ENCODE measurements around the gene KCNMB3.

KCNMB3 gene

GRCh38 chr3:179250803-179251476 lies at the start of gene KCNMB3:
TSS of gene KCNMB3 (minus strand) at chr3:179251114. CDS start at chr3:179250990, 124 bp downstream.
- Histone ChIP-seq H3K27me3 (ENCODE audit: control insufficient read depth, insufficient read depth, low read length) (no peaks in the 10 kb centered on the region), H3K4me3 (ENCODE audit: low read length) (no peak within 1 kb of the TSS), H3K9me3 (ENCODE audit: control insufficient read depth, insufficient read depth, low read length) (no peaks in the 10 kb centered on the region), H3K4me1 (ENCODE audit: control insufficient read depth, insufficient read depth, low read length) (no peaks in the 10 kb centered on the region), H3K27ac (ENCODE audit: low read length) (no peak within 1 kb of the TSS), H3K36me3 (ENCODE audit: control insufficient read depth, insufficient read depth, low read length) (no peaks in the 10 kb centered on the region)
- DNase-seq (ENCODE audit: low read depth, low spot score), result no peak
- WGBS (ENCODE audit: insufficient coverage, insufficient read length), result no CpG with 5 or more reads among the region's 6 CpGs

GRCh38 chr3:179299999-179300613 lies 49.2 kb upstream of the KCNMB3 start:
- no peak overlapping the region for H3K4me3 ChIP-seq (ENCODE audit: low read length)
- DNase-seq (ENCODE audit: low read depth, low spot score), result no peak
- no CpG with 5 or more reads among the region's 5 CpGs for WGBS (ENCODE audit: insufficient coverage, insufficient read length)
- H3K4me1 ChIP-seq (ENCODE audit: control insufficient read depth, insufficient read depth, low read length), result no peaks in the 10 kb centered on the region
- no peak overlapping the region for H3K27ac ChIP-seq (ENCODE audit: low read length)
- H3K9me3 ChIP-seq (ENCODE audit: control insufficient read depth, insufficient read depth, low read length), result no peaks in the 10 kb centered on the region
- no peaks in the 10 kb centered on the region for H3K27me3 ChIP-seq (ENCODE audit: control insufficient read depth, insufficient read depth, low read length)
- H3K36me3 ChIP-seq (ENCODE audit: control insufficient read depth, insufficient read depth, low read length), result no peaks in the 10 kb centered on the region

- H3K27me3 ChIP-seq (ENCODE audit: control insufficient read depth, insufficient read depth, low read length), result no peaks in the 10 kb centered on the region
- no peak overlapping the region for H3K27ac ChIP-seq (ENCODE audit: low read length)
- DNase-seq (ENCODE audit: low read depth, low spot score), result no peak
- no peaks in the 10 kb centered on the region for H3K4me1 ChIP-seq (ENCODE audit: control insufficient read depth, insufficient read depth, low read length)
- H3K4me3 ChIP-seq (ENCODE audit: low read length), result no peak overlapping the region
- no peaks in the 10 kb centered on the region for H3K9me3 ChIP-seq (ENCODE audit: control insufficient read depth, insufficient read depth, low read length)
- no peaks in the 10 kb centered on the region for H3K36me3 ChIP-seq (ENCODE audit: control insufficient read depth, insufficient read depth, low read length)
- no CpG with 5 or more reads among the region's 2 CpGs for WGBS (ENCODE audit: insufficient coverage, insufficient read length)
Measured at GRCh38 chr3:179299316-179299715, 48.4 kb upstream of the KCNMB3 start.

- no peaks in the 10 kb centered on the region for H3K27me3 ChIP-seq (ENCODE audit: control insufficient read depth, insufficient read depth, low read length)
- H3K36me3 ChIP-seq (ENCODE audit: control insufficient read depth, insufficient read depth, low read length), result no peaks in the 10 kb centered on the region
- WGBS (ENCODE audit: insufficient coverage, insufficient read length), result no CpG with 5 or more reads among the region's 5 CpGs
- no peak for DNase-seq (ENCODE audit: low read depth, low spot score)
- no peaks in the 10 kb centered on the region for H3K4me1 ChIP-seq (ENCODE audit: control insufficient read depth, insufficient read depth, low read length)
- no peak overlapping the region for H3K27ac ChIP-seq (ENCODE audit: low read length)
- H3K4me3 ChIP-seq (ENCODE audit: low read length), result no peak overlapping the region
- no peaks in the 10 kb centered on the region for H3K9me3 ChIP-seq (ENCODE audit: control insufficient read depth, insufficient read depth, low read length)
Measured at GRCh38 chr3:179297971-179298725, 47.2 kb upstream of the KCNMB3 start.

- Histone ChIP-seq H3K4me1 (ENCODE audit: control insufficient read depth, insufficient read depth, low read length) (no peaks in the 10 kb centered on the region), H3K9me3 (ENCODE audit: control insufficient read depth, insufficient read depth, low read length) (no peaks in the 10 kb centered on the region), H3K36me3 (ENCODE audit: control insufficient read depth, insufficient read depth, low read length) (no peaks in the 10 kb centered on the region), H3K27me3 (ENCODE audit: control insufficient read depth, insufficient read depth, low read length) (no peaks in the 10 kb centered on the region), H3K4me3 (ENCODE audit: low read length) (no peak overlapping the region), H3K27ac (ENCODE audit: low read length) (no peak overlapping the region)
- no CpG with 5 or more reads among the region's 2 CpGs for WGBS (ENCODE audit: insufficient coverage, insufficient read length)
- DNase-seq (ENCODE audit: low read depth, low spot score), result no peak
Measured at GRCh38 chr3:179292450-179292849, 41.5 kb upstream of the KCNMB3 start.

GRCh38 chr3:179289295-179289694 lies 38.4 kb upstream of the KCNMB3 start:
- WGBS (ENCODE audit: insufficient coverage, insufficient read length), result no CpG with 5 or more reads among the region's 3 CpGs
- Histone ChIP-seq H3K4me1 (ENCODE audit: control insufficient read depth, insufficient read depth, low read length) (no peaks in the 10 kb centered on the region), H3K27me3 (ENCODE audit: control insufficient read depth, insufficient read depth, low read length) (no peaks in the 10 kb centered on the region), H3K36me3 (ENCODE audit: control insufficient read depth, insufficient read depth, low read length) (no peaks in the 10 kb centered on the region), H3K27ac (ENCODE audit: low read length) (no peak overlapping the region), H3K4me3 (ENCODE audit: low read length) (no peak overlapping the region), H3K9me3 (ENCODE audit: control insufficient read depth, insufficient read depth, low read length) (no peaks in the 10 kb centered on the region)
- no peak for DNase-seq (ENCODE audit: low read depth, low spot score)

- Histone ChIP-seq H3K4me3 (ENCODE audit: low read length) (no peak overlapping the region), H3K27ac (ENCODE audit: low read length) (no peak overlapping the region), H3K9me3 (ENCODE audit: control insufficient read depth, insufficient read depth, low read length) (no peaks in the 10 kb centered on the region), H3K27me3 (ENCODE audit: control insufficient read depth, insufficient read depth, low read length) (no peaks in the 10 kb centered on the region), H3K36me3 (ENCODE audit: control insufficient read depth, insufficient read depth, low read length) (no peaks in the 10 kb centered on the region), H3K4me1 (ENCODE audit: control insufficient read depth, insufficient read depth, low read length) (no peaks in the 10 kb centered on the region)
- no CpG with 5 or more reads among the region's 4 CpGs for WGBS (ENCODE audit: insufficient coverage, insufficient read length)
- DNase-seq (ENCODE audit: low read depth, low spot score), result no peak
Measured at GRCh38 chr3:179288845-179289244, 37.9 kb upstream of the KCNMB3 start.

GRCh38 chr3:179286331-179286730 lies 35.4 kb upstream of the KCNMB3 start:
- H3K4me1 ChIP-seq (ENCODE audit: control insufficient read depth, insufficient read depth, low read length), result no peaks in the 10 kb centered on the region
- WGBS (ENCODE audit: insufficient coverage, insufficient read length), result no CpG with 5 or more reads among the region's 6 CpGs
- H3K4me3 ChIP-seq (ENCODE audit: low read length), result no peak overlapping the region
- H3K9me3 ChIP-seq (ENCODE audit: control insufficient read depth, insufficient read depth, low read length), result no peaks in the 10 kb centered on the region
- H3K27ac ChIP-seq (ENCODE audit: low read length), result no peak overlapping the region
- no peak for DNase-seq (ENCODE audit: low read depth, low spot score)
- no peaks in the 10 kb centered on the region for H3K36me3 ChIP-seq (ENCODE audit: control insufficient read depth, insufficient read depth, low read length)
- no peaks in the 10 kb centered on the region for H3K27me3 ChIP-seq (ENCODE audit: control insufficient read depth, insufficient read depth, low read length)

GRCh38 chr3:179281825-179282224 lies 30.9 kb upstream of the KCNMB3 start:
- Histone ChIP-seq H3K4me3 (ENCODE audit: low read length) (no peak overlapping the region), H3K4me1 (ENCODE audit: control insufficient read depth, insufficient read depth, low read length) (no peaks in the 10 kb centered on the region), H3K27me3 (ENCODE audit: control insufficient read depth, insufficient read depth, low read length) (no peaks in the 10 kb centered on the region), H3K27ac (ENCODE audit: low read length) (no peak overlapping the region), H3K36me3 (ENCODE audit: control insufficient read depth, insufficient read depth, low read length) (no peaks in the 10 kb centered on the region), H3K9me3 (ENCODE audit: control insufficient read depth, insufficient read depth, low read length) (no peaks in the 10 kb centered on the region)
- no CpG with 5 or more reads among the region's 3 CpGs for WGBS (ENCODE audit: insufficient coverage, insufficient read length)
- DNase-seq (ENCODE audit: low read depth, low spot score), result no peak

- no peaks in the 10 kb centered on the region for H3K27me3 ChIP-seq (ENCODE audit: control insufficient read depth, insufficient read depth, low read length)
- H3K4me3 ChIP-seq (ENCODE audit: low read length), result no peak overlapping the region
- H3K36me3 ChIP-seq (ENCODE audit: control insufficient read depth, insufficient read depth, low read length), result no peaks in the 10 kb centered on the region
- H3K27ac ChIP-seq (ENCODE audit: low read length), result no peak overlapping the region
- no peaks in the 10 kb centered on the region for H3K9me3 ChIP-seq (ENCODE audit: control insufficient read depth, insufficient read depth, low read length)
- no CpG with 5 or more reads among the region's 1 CpG for WGBS (ENCODE audit: insufficient coverage, insufficient read length)
- no peaks in the 10 kb centered on the region for H3K4me1 ChIP-seq (ENCODE audit: control insufficient read depth, insufficient read depth, low read length)
- DNase-seq (ENCODE audit: low read depth, low spot score), result no peak
Measured at GRCh38 chr3:179279837-179280236, 28.9 kb upstream of the KCNMB3 start.

Measured in iPS DF 6.9 (cell line).